H1 (cell line): ENCODE measurements around the gene ASIP. TPM values are rescaled to one million over a fixed set of nuclear protein-coding genes. Genes with fewer than 3 reads are reported as not detected.

Experiments
- CTCF ChIA-PET: fragments of 300-600 bp; sonication (Branson Sonifier 250); formaldehyde crosslinking; loops from one replicate; lab custom pipeline; 2021; ENCODE audit not compliant: partially characterized antibody; lab: Charles Lee
- POLR2A ChIA-PET: fragments of 300-600 bp; sonication (Branson Sonifier 250); formaldehyde crosslinking; loops from one replicate; lab custom pipeline; 2021; ENCODE audit warnings: inconsistent platforms; ENCODE audit not compliant: partially characterized antibody; lab: Charles Lee
- DNase-seq, 2 experiments: peaks; one replicate each; pipeline versions ENCODE4 v3.0.0 to v3.0.0-alpha.2; 2010 to 2022; ENCODE audit warnings: low spot score in 2 of 2, low read depth in 1 of 2, mixed read lengths in 1 of 2
- FAIRE-seq: peaks from 2 replicates; lab custom pipeline; 2011; peaks lifted over from hg19 to GRCh38; lab: Jason Lieb, UNC
- H2AFZ ChIP-seq: 2 replicates; pipeline ENCODE4 v1.8.1; 2012; ENCODE audit warnings: low read length, inconsistent platforms
- H2AK5ac ChIP-seq: 2 replicates; pipeline ENCODE4 v1.6.1; 2013; ENCODE audit warnings: low read depth, low read length
- H2BK120ac ChIP-seq: replicated peaks from 2 replicates; pipeline ENCODE3; 2013; ENCODE audit warnings: low read depth, low read length, inconsistent platforms
- H2BK12ac ChIP-seq: 2 replicates; pipeline ENCODE4 v1.6.1; 2013; ENCODE audit warnings: low read depth, low read length
- H2BK15ac ChIP-seq: 2 replicates; pipeline ENCODE4 v1.6.1; 2013; ENCODE audit warnings: low read length
- H2BK20ac ChIP-seq: 2 replicates; pipeline ENCODE4 v1.6.1; 2013; ENCODE audit warnings: low read length
- H2BK5ac ChIP-seq: 2 replicates; pipeline ENCODE4 v1.6.1; 2013; ENCODE audit warnings: low read depth, low read length
- H3K14ac ChIP-seq: 2 replicates; pipeline ENCODE4 v1.6.1; 2013; ENCODE audit warnings: inconsistent platforms; ENCODE audit not compliant: insufficient read length
- H3K18ac ChIP-seq: 2 replicates; pipeline ENCODE4 v1.6.1; 2013; ENCODE audit warnings: low read length; ENCODE audit errors: extremely low read depth
- H3K23ac ChIP-seq: 2 replicates; pipeline ENCODE4 v1.6.1; 2013; ENCODE audit warnings: inconsistent platforms; ENCODE audit not compliant: insufficient read length
- H3K23me2 ChIP-seq: 2 replicates; pipeline ENCODE4 v1.6.1; 2013; ENCODE audit warnings: low read depth, low read length
- H3K27ac ChIP-seq: 2 replicates; pipeline ENCODE4 v1.6.1; 2011; ENCODE audit warnings: low read depth, low read length, inconsistent platforms
- H3K27me3 ChIP-seq, 4 experiments: replicated peaks in 1 of 4; 1 replicate in 1 of 4; 2 replicates in 3 of 4; pipeline versions ENCODE4 v1.6.1 to v1.8.1; 2011 to 2013; ENCODE audit warnings: low read length in 3 of 4, mild to moderate bottlenecking in 3 of 4, inconsistent platforms in 2 of 4, mixed read lengths in 2 of 4, moderate library complexity in 1 of 4; ENCODE audit not compliant: control insufficient read depth in 3 of 4, insufficient read depth in 3 of 4; ENCODE audit errors: extremely low read depth in 1 of 4
- H3K36me3 ChIP-seq, 4 experiments: 2 replicates each; pipeline versions ENCODE4 v1.6.1 to v1.8.1; 2011 to 2013; ENCODE audit warnings: mild to moderate bottlenecking in 4 of 4, low read length in 3 of 4, moderate library complexity in 2 of 4, control low read depth in 1 of 4, inconsistent platforms in 1 of 4; ENCODE audit not compliant: insufficient read depth in 4 of 4, control insufficient read depth in 2 of 4
- H3K4ac ChIP-seq: replicated peaks from 2 replicates; pipeline ENCODE3; 2013; ENCODE audit warnings: low read length, low read depth, mixed read lengths, inconsistent platforms; ENCODE audit not compliant: insufficient read length
- H3K4me1 ChIP-seq, 4 experiments: replicated peaks in 1 of 4; 1 replicate in 1 of 4; 2 replicates in 3 of 4; pipeline versions ENCODE4 v1.6.1 to v1.8.1; 2011 to 2013; ENCODE audit warnings: low read length in 3 of 4, inconsistent platforms in 2 of 4, mixed read lengths in 1 of 4; ENCODE audit not compliant: insufficient read depth in 4 of 4, control insufficient read depth in 3 of 4
- H3K4me2 ChIP-seq, 2 experiments: 2 replicates each; pipeline versions ENCODE4 v1.6.1 to v1.8.1; 2011 to 2013; ENCODE audit warnings: low read depth in 2 of 2, low read length in 2 of 2, control low read depth in 1 of 2, inconsistent platforms in 1 of 2, mild to moderate bottlenecking in 1 of 2; ENCODE audit not compliant: insufficient read depth in 1 of 2
- H3K4me3 ChIP-seq, 4 experiments: fragments of 200-600, 300-600 bp in 1 of 4; sonication (generic), shearing (Covaris generic), sonication (Bioruptor Twin) in 1 of 4; 2 replicates each; pipeline versions ENCODE4 v1.5.1 to v1.8.1; 2011 to 2016; ENCODE audit warnings: low read length in 4 of 4, low read depth in 3 of 4, control low read depth in 2 of 4, inconsistent platforms in 2 of 4, mild to moderate bottlenecking in 2 of 4, mixed read lengths in 1 of 4, moderate library complexity in 1 of 4; ENCODE audit not compliant: insufficient read depth in 2 of 4; ENCODE audit errors: extremely low read depth in 1 of 4
- H3K56ac ChIP-seq: replicated peaks from 2 replicates; pipeline ENCODE3; 2013; ENCODE audit warnings: low read depth, mild to moderate bottlenecking, mixed read lengths, low read length, inconsistent platforms; ENCODE audit not compliant: insufficient read length
- H3K79me1 ChIP-seq: 2 replicates; pipeline ENCODE4 v1.6.1; 2013; ENCODE audit warnings: low read depth, low read length, control low read depth
- H3K79me2 ChIP-seq, 2 experiments: 2 replicates each; pipeline versions ENCODE4 v1.6.1 to v1.8.1; 2012 to 2013; ENCODE audit warnings: low read length in 2 of 2, mild to moderate bottlenecking in 2 of 2, inconsistent platforms in 1 of 2; ENCODE audit not compliant: insufficient read depth in 2 of 2, control insufficient read depth in 1 of 2
- H3K9ac ChIP-seq, 4 experiments: replicated peaks in 1 of 4; 1 replicate in 1 of 4; 2 replicates in 3 of 4; pipeline versions ENCODE4 v1.6.1 to v1.8.1; 2011 to 2013; ENCODE audit warnings: low read depth in 3 of 4, low read length in 3 of 4, control low read depth in 2 of 4, mild to moderate bottlenecking in 2 of 4, moderate library complexity in 2 of 4, inconsistent platforms in 1 of 4; ENCODE audit errors: extremely low read depth in 1 of 4
- H3K9me3 ChIP-seq, 2 experiments: 2 replicates each; pipeline versions ENCODE4 v1.6.1 to v1.8.1; 2012 to 2013; ENCODE audit warnings: mild to moderate bottlenecking in 2 of 2, moderate library complexity in 2 of 2, control low read depth in 1 of 2, inconsistent platforms in 1 of 2, low read depth in 1 of 2, low read length in 1 of 2, mixed read lengths in 1 of 2; ENCODE audit not compliant: insufficient read depth in 2 of 2
- H4K20me1 ChIP-seq, 2 experiments: replicated peaks in 1 of 2; 2 replicates each; pipeline versions ENCODE3 to v1.8.1; 2011 to 2013; ENCODE audit warnings: inconsistent platforms in 2 of 2, low read length in 2 of 2, mild to moderate bottlenecking in 1 of 2; ENCODE audit not compliant: insufficient read depth in 2 of 2, control insufficient read depth in 1 of 2
- H4K5ac ChIP-seq: 2 replicates; pipeline ENCODE4 v1.6.1; 2013; ENCODE audit warnings: low read length, low read depth, mixed read lengths, inconsistent platforms; ENCODE audit not compliant: insufficient read length
- H4K8ac ChIP-seq: 2 replicates; pipeline ENCODE4 v1.8.0; 2013; ENCODE audit warnings: mild to moderate bottlenecking, moderate library complexity, low read length, inconsistent platforms; ENCODE audit not compliant: insufficient read depth; ENCODE audit errors: extremely low read depth
- H4K91ac ChIP-seq: replicated peaks from 2 replicates; pipeline ENCODE3; 2013; ENCODE audit warnings: low read length, mixed read lengths, inconsistent platforms; ENCODE audit not compliant: insufficient read length
- BCL11A ChIP-seq, 2 experiments: IDR thresholded peaks; one replicate each; pipeline ENCODE4 v1.6.1; 2011; ENCODE audit warnings: low read depth in 2 of 2, low read length in 2 of 2, mild to moderate bottlenecking in 2 of 2
- FOSL1 ChIP-seq: IDR thresholded peaks from 2 replicates; pipeline ENCODE4 v1.6.1; 2011; ENCODE audit warnings: mild to moderate bottlenecking, low read depth, low read length, moderate library complexity; ENCODE audit not compliant: insufficient read depth
- JUN ChIP-seq: IDR thresholded peaks from 2 replicates; pipeline ENCODE4 v1.6.1; 2011; ENCODE audit warnings: low read depth, mild to moderate bottlenecking, improper control_type of control experiment, low read length
- JUND ChIP-seq: IDR thresholded peaks from 2 replicates; pipeline ENCODE4 v1.6.1; 2011; ENCODE audit warnings: mild to moderate bottlenecking, improper control_type of control experiment, low read length
- KDM4A ChIP-seq: IDR thresholded peaks from one replicate; pipeline ENCODE4 v1.7.1; 2012; ENCODE audit warnings: low read depth, mild to moderate bottlenecking, moderate library complexity, low read length, inconsistent platforms; ENCODE audit not compliant: severe bottlenecking
- PHF8 ChIP-seq: fragments of 200-600 bp; sonication (generic); conservative IDR thresholded peaks from 2 replicates; pipeline ENCODE4 v1.7.1; 2012; ENCODE audit warnings: low read depth, mild to moderate bottlenecking, inconsistent platforms, low read length, moderate library complexity
- POLR2A ChIP-seq, 2 experiments: IDR thresholded peaks; 1 replicate in 1 of 2; 2 replicates in 1 of 2; pipeline ENCODE4 v1.6.1; 2011; ENCODE audit warnings: low read depth in 2 of 2, low read length in 2 of 2, mild to moderate bottlenecking in 2 of 2; ENCODE audit errors: control extremely low read depth in 1 of 2
- RFX5 ChIP-seq: IDR thresholded peaks from 2 replicates; pipeline ENCODE4 v1.6.1; 2011; ENCODE audit warnings: low read depth, low read length, improper control_type of control experiment, borderline replicate concordance
- SP2 ChIP-seq: IDR thresholded peaks from 2 replicates; pipeline ENCODE4 v1.6.1; 2012; ENCODE audit warnings: mild to moderate bottlenecking, low read length, inconsistent platforms
- SUZ12 ChIP-seq: fragments of 200-600 bp; sonication (generic); IDR thresholded peaks from 2 replicates; pipeline ENCODE4 v1.6.1; 2012; ENCODE audit warnings: mild to moderate bottlenecking, inconsistent platforms, low read length, moderate library complexity, mixed read lengths
- WGBS, 2 experiments: shearing (Covaris generic) in 1 of 2; methylation state at CpG; one replicate each; pipeline versions ENCODE4 v1.1.6 to v1.1.7; 2013 to 2015; ENCODE audit warnings: low lambda C conversion rate in 2 of 2, mixed read lengths in 2 of 2, inconsistent platforms in 1 of 2, low coverage in 1 of 2, missing lambda C conversion rate in 1 of 2; ENCODE audit not compliant: insufficient replicate concordance in 2 of 2, insufficient coverage in 1 of 2, insufficient read length in 1 of 2; ENCODE audit errors: extremely low coverage in 1 of 2, missing lambda C conversion rate in 1 of 2; 5-methylcytosine and 5-hydroxymethylcytosine counted together
- polyA plus RNA-seq, 7 experiments: library from polyadenylated mRNA; depleted of rRNA in 3 of 7; stranded (reverse) in 5 of 7; unstranded in 2 of 7; fragments of >200 nt in 5 of 7; fragments of 200-250 nt in 2 of 7; gene quantifications; 1 replicate in 5 of 7; 2 replicates in 1 of 7; 4 replicates in 1 of 7; pipeline versions ENCODE4 v1.2.1 to v1.2.3, GENCODE V29; 2011 to 2013; ENCODE audit warnings: missing spikeins in 2 of 7, mixed read lengths in 2 of 7
- total RNA-seq: library from RNA; stranded (reverse); fragmentation: NEBNext Ultra II Directional; extraction: Animal tissue kit (Norgen Biotek cat#: 25700); gene quantifications from 2 replicates; pipeline ENCODE4 v1.2.1, GENCODE V29; 2021
- TF ChIP-seq, protein P1 (sequence below): IDR thresholded peaks from 2 replicates; pipeline ENCODE4 v1.6.1; 2011; ENCODE audit warnings: low read depth, mild to moderate bottlenecking, low read length; ENCODE audit not compliant: insufficient read depth

ASIP gene
- total and polyA plus RNA-seq, 2 of the 8 experiments (the other 6 are each of a cell fraction or from before 2014, with no cell fraction given), result not detected

DNA sequence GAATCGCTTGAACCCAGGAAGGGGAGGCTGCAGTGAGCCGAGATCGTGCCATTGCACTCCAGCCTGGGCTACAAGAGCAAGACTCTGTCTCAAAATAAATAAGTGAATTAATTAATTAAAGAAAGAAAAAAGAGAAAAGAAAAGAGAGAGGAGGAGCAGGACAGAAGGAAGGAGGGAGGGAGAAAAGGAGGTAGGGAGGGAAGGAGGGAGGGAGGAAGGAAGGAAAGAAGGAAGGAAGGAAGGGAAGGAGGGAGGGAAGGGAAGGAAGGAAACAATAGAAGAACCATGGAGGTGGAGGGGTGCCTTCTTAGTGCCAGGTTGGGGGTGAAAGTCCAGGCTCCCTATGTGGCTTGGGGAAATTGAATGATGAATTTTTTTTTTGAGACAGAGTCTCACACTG, 68.5 kb downstream of the ASIP start:
- H4K91ac ChIP-seq, result no peak overlapping the region
- H4K8ac ChIP-seq, result no peak overlapping the region
- no peak overlapping the region for H2AK5ac ChIP-seq
- no peak overlapping the region for H3K4ac ChIP-seq
- H3K9me3 ChIP-seq, result no peaks in the 10 kb centered on the region
- H2AFZ ChIP-seq, result no peak overlapping the region
- H3K79me1 ChIP-seq, result no peaks in the 10 kb centered on the region
- CTCF ChIA-PET, result interaction anchor here (0.6 to 1.4 kb wide), 3 partner anchors 116 to 1925 kb away, joined by 3 to 7 read pairs (median 4); no protein-coding TSS in a partner anchor
- H2BK12ac ChIP-seq, result no peak overlapping the region; the same call in 1 of the 2 replicates
- H4K20me1 ChIP-seq, result no peaks in the 10 kb centered on the region
- no peak overlapping the region for H4K5ac ChIP-seq
- no peak overlapping the region for H3K9ac ChIP-seq
- no peaks in the 10 kb centered on the region for H3K36me3 ChIP-seq
- TF ChIP-seq KDM4A, result no peak
- TF ChIP-seq BCL11A (IDR thresholded peaks at IDR 0.05; ENCODE audit: low read depth in 2 of 2, low read length in 2 of 2), result no peak
- no peak for TF ChIP-seq POLR2A (IDR thresholded peaks at IDR 0.05; ENCODE audit: control extremely low read depth in 1 of 2, low read depth in 2 of 2, low read length in 2 of 2)
- TF ChIP-seq JUND, result no peak
- TF ChIP-seq SP2, result no peak
- no peak for TF ChIP-seq SUZ12
- TF ChIP-seq JUN, result no peak
- TF ChIP-seq PHF8, result no peak
- no peak for TF ChIP-seq RFX5
- TF ChIP-seq FOSL1, result no peak
- TF ChIP-seq, protein P1, sequence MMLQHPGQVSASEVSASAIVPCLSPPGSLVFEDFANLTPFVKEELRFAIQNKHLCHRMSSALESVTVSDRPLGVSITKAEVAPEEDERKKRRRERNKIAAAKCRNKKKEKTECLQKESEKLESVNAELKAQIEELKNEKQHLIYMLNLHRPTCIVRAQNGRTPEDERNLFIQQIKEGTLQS, result no peak
- POLR2A ChIA-PET, result interaction anchor here (1.4 kb wide), 1 partner anchor 53 kb away, joined by 3 read pairs; the partner anchor contains the start of gene ITCH
- H3K18ac ChIP-seq, result no peak overlapping the region
- H3K4me1 ChIP-seq, result peaks cover 0 to 3% (median 0%) of the 10 kb centered on the region in 4 experiments; a peak in 2 of 7 replicates
- H3K23me2 ChIP-seq, result peaks cover 6% of the 10 kb centered on the region; the same call in 1 of the 2 replicates
- DNase-seq (no peak), FAIRE-seq (no peak)
- H3K23ac ChIP-seq, result no peak overlapping the region
- H3K4me2 ChIP-seq, result no peak overlapping the region
- H3K27ac ChIP-seq, result no peak overlapping the region
- no peak overlapping the region for H3K56ac ChIP-seq
- no peaks in the 10 kb centered on the region for H3K79me2 ChIP-seq
- peaks cover 0 to 8% (median 7%) of the 10 kb centered on the region in 4 experiments; a peak in 5 of 7 replicates for H3K27me3 ChIP-seq
- H2BK5ac ChIP-seq, result no peak overlapping the region
- H3K14ac ChIP-seq, result no peak overlapping the region
- H2BK120ac ChIP-seq, result no peak overlapping the region
- H2BK15ac ChIP-seq, result no peak overlapping the region
- H3K4me3 ChIP-seq, result no peak overlapping the region
- 96% methylated on average over 3 of the region's 3 CpGs; no CpG with 5 or more reads in 1 of the 2 experiments for WGBS, 2 experiments
- no peak overlapping the region for H2BK20ac ChIP-seq
